ENCODE results near the gene C13orf46.
"Not testable (repeated sequence)": the region's sequence is repeated elsewhere in the genome, so short reads cannot be mapped to it uniquely, and the experiment has no call there.

C13orf46 gene

DNA sequence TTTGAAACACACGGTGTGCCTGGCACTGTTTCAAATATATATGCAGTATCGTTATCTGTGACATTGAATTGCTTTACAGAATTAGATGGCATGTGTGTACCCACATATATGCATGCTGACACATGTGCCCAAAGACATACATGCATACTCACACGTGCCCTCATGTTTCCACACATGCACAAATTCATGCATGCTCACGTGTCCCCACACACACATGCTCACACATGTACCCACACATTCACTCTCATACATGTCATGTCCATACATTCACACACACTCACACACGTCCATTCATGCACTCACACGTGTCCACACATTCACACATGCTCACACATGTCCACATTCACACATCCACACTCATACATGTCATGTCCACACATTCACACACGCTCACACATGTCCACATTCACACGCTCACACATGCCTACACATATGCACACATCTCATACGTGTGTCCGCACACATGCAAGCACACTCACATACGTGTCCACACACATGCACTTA lies 17.9 kb upstream of the C13orf46 start:
- H3K4me3 ChIP-seq (ENCODE audit: low read depth, low read length), result no peak overlapping the region
- DNase-seq (ENCODE audit: low read depth), result no peak
- in situ Hi-C loops (cut with HindIII; ENCODE audit: low sequenced_read_pairs), result no loop called here
- no peak for TF ChIP-seq CTCF (IDR thresholded peaks at IDR 0.05; ENCODE audit: low read depth, low read length, missing control alignments)

DNA sequence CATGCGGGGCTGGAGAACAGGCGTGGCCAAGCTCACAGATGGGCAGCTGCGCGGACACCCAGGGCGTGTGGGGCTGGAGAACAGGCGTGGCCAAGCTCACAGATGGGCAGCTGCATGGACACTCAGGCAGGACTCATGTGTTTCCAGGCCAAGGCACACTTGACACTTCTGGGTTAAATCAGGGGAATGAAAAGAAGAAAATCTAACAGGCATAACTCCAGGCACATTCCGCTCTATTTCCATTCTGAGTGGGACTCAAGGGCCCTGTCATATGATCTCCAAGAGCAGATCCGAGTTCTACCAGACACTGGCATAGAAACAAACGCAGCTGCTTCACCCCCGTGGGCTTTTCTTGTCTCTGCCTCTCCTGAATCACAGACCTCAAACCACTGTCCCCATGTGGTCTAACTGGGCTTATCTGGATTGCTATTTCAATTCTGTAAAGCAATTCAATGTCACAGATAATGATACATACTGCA lies 17.4 kb upstream of the C13orf46 start:
- DNase-seq (ENCODE audit: low read depth), result no peak
- TF ChIP-seq CTCF (IDR thresholded peaks at IDR 0.05; ENCODE audit: low read depth, low read length, missing control alignments), result no peak
- no peak overlapping the region for H3K4me3 ChIP-seq (ENCODE audit: low read depth, low read length)
- in situ Hi-C loops (cut with HindIII; ENCODE audit: low sequenced_read_pairs), result no loop called here

DNA sequence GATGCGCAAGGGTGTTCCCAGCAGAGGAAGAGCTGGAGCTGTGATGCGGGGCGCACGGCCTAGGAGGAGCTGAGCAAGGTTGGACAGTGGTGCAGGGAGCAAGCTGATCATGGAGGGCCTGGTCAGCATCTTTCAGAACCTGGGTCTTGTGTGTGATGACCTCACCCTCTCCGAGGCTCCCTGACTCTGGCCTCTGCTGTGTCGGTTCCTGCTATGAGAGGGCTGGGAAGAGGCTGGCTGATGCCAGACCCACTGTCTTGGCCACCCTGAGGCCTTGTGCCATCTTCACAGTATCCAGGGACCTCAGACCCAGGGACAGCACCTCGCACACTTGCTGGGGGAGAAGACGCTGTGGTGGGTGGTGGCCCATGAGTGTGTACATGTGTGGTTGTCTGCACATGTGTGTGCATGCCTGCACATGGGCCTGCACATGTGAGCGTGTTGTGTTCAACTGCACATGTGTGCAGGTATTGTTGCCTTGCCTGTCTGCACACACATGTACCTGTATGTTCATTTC lies 16.5 kb upstream of the C13orf46 start:
- in situ Hi-C loops (cut with HindIII; ENCODE audit: low sequenced_read_pairs), result no loop called here
- TF ChIP-seq CTCF (IDR thresholded peaks at IDR 0.05; ENCODE audit: low read depth, low read length, missing control alignments), result no peak
- DNase-seq (ENCODE audit: low read depth), result no peak
- no peak overlapping the region for H3K4me3 ChIP-seq (ENCODE audit: low read depth, low read length)

GRCh38 chr13:113989585-113990300 lies 15.9 kb upstream of the C13orf46 start:
- no peak for DNase-seq (ENCODE audit: low read depth)
- no peak overlapping the region for H3K4me3 ChIP-seq (ENCODE audit: low read depth, low read length)
- in situ Hi-C loops (cut with HindIII; ENCODE audit: low sequenced_read_pairs), result no loop called here
- no peak for TF ChIP-seq CTCF (IDR thresholded peaks at IDR 0.05; ENCODE audit: low read depth, low read length, missing control alignments)

- in situ Hi-C loops (cut with HindIII; ENCODE audit: low sequenced_read_pairs); DNase-seq (ENCODE audit: low read depth): not testable (repeated sequence)
These were observed 15.0 kb upstream of the C13orf46 start for GRCh38 chr13:113988859-113989258.

GRCh38 chr13:113982296-113982661 lies 8.4 kb upstream of the C13orf46 start:
- no peak for TF ChIP-seq CTCF (IDR thresholded peaks at IDR 0.05; ENCODE audit: low read depth, low read length, missing control alignments)
- no peak overlapping the region for H3K4me3 ChIP-seq (ENCODE audit: low read depth, low read length)
- in situ Hi-C loops (cut with HindIII; ENCODE audit: low sequenced_read_pairs), result no loop called here
- no peak for DNase-seq (ENCODE audit: low read depth)

More at GRCh38 chr13:113988859-113989258, 15.0 kb upstream of the C13orf46 start:
- not testable (repeated sequence) for H3K4me3 ChIP-seq (ENCODE audit: low read depth, low read length)

GRCh38 chr13:113981611-113982295 lies 7.9 kb upstream of the C13orf46 start:
- no peak for TF ChIP-seq CTCF (IDR thresholded peaks at IDR 0.05; ENCODE audit: low read depth, low read length, missing control alignments)
- DNase-seq (ENCODE audit: low read depth), result no peak

More at GRCh38 chr13:113981611-113982295, 7.9 kb upstream of the C13orf46 start:
- in situ Hi-C loops (cut with HindIII; ENCODE audit: low sequenced_read_pairs), result no loop called here
- no peak overlapping the region for H3K4me3 ChIP-seq (ENCODE audit: low read depth, low read length)
